HG02642 (cell line): Measurements from ENCODE around the gene CLIC1.
A peak's percentile ranks its signal among the peaks of the same experiment; 100 is the strongest.

ENCODE experiments used
- ATAC-seq: cut with Tn5 transposase; IDR thresholded peaks from one replicate; pipeline ENCODE4 v1.9.1; 2021; ENCODE audit warnings: mild to moderate bottlenecking; ENCODE audit not compliant: unreplicated experiment, poor library complexity

CLIC1 gene

DNA sequence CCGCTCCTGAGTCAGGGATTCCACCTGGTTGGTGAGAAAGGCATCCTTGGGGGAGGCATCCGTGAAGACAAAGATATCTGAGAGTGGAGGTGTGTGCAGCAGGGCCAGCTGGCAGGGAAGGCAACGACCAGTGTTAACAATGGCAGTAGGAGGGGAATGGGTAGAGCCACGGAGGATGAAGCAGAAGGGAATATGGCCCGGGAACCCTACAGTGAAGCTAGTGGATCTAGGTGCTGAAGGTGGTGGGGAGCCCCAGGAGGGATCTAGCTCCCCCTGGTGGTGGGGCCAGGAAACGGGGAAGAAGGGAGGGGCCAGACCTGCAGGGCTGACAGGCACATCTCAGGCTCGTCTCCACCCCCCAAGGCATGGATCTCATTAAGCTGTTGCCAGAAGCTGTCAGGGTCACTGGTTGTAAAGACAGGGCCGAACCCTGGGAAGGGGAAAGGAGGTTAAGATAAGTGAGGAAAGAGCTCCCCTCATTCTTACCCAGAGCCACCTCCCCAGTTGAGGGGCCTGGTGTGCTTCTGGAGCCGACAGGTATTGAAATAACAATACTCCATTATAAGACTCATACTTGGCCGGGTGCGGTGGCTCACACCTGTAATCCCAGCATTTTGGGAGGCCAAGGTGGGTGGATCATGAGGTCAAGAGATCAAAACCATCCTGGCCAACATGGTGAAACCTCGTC lies 33.5 kb upstream of the CLIC1 start:
- peak; percentile 54 for ATAC-seq

DNA sequence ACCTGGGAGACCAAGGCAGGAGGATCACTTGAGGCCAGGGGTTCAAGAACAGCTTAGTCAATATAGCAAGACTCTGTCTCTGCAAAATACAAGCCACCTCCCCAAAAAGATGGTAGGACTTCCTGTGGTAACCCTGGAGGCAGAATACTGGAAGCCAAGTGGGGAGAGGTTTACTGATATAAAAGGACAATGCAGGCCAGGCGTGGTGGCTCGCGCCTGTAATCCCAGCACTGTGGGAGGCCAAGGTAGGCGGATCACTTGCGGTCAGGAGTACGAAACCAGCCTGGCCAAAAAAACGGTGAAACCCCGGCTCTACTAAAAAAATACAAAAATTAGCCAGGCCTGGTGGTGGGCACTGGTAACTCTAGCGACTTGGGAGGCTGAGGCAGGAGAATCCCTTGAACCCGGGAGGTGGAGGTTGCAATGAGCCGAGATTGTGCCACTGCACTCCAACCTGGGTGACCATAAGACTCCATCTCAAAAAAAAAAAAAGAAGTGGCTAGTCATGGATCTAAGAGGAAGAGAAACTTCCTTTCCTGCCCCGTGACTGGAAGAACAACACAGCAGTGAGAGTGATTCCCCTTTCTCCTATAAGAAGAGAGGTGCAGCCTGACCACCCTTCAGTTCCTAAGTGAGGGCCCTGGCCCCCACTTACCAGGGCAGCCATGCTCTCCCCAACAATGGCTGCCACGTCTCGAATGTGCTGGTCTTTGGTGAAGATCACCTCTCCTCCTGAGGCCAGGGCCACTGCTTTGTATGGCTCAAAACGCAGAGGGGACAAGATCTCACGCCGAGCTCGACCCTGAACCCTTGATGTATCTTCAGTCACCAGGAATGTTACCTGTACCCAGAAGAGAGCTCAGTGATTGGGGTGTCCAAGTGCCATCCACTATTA lies 32.3 kb upstream of the CLIC1 start:
- ATAC-seq, result no peak

DNA sequence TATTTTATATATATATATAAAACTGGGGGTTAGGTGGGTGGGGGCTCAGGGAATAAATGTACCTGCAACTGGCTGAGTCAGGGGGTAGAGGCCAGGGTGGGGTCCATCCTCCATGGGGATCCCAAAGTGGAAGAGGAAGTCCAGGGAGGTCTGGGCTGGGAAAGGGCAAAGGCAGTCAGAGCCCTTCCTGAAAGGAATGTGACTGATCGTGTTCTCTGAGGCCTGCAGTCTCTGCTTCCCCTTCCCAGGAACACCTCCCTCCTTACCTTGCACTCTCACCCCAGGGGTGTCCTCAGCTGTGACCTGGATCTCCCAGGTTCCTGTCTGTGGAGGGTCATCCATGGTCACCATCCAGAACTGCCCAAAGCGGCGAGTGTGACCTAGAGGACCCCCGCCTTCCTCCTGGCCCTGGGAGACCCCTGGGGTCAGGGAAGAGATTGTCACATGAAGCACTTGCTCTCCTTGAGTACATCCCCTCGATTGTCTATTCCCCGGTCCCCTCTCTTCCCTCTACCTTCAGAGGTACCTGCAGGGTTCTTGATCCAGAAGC lies 30.8 kb upstream of the CLIC1 start:
- ATAC-seq, result no peak

DNA sequence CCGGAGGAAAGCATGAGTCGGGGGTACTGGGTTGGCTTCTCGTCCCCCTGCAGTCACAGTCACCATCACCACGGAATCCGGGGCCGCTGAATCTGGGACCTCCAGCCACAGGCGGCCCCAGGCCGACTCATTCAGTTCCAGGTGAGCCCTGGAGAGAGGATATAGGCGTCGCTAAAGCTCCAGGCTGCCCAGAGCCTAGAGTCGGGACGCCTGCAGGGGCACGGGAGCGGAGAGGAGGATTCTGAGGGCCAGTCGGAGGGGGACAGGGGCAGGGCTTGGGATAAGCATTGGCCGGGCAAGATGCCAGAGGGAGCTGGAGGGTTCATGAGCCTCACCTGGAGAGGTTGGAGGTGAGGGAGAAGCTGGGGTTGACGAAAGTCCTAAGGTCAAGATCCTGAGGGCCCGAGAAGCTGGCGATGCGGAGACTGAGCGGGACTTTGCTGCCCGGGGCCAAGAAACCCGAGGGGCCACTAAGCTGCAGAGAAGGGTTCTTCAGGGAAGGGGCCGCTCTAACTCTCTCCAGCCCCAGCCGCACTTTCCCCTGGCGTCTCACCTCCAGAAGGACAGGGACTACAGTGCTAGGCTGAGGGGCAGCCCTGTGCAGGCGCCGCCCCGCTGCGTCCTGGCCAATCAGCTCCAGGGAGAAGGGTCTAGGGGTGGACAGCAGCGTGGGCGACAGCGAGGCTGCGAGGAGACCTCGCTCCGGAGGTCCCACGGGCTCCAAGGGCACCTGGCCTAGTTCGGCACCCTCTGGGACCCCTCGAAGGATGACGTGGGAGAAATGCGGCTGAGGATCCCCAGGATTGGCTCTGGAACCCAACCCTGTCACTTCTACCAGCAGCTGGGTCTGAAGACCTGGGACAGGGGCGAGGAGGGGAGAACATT lies 29.8 kb upstream of the CLIC1 start:
- no peak for ATAC-seq

DNA sequence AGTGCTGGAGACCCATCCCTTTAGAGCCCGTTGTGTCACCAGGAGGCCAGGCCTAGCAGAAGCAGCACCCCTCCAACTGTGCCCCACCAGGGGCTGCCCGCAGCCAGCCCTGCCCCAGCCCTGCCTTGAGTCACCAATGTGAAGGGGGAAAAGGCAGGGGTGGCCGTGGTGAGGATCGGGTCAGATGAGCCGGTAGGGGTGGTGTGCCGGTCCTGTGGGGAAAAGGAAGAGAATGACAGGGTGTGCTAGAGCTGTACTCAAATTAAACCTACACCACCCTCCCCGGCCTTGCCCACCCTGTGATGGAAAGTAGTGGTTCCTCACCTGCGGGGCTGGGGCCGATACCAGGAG lies 29.2 kb upstream of the CLIC1 start:
- no peak for ATAC-seq

DNA sequence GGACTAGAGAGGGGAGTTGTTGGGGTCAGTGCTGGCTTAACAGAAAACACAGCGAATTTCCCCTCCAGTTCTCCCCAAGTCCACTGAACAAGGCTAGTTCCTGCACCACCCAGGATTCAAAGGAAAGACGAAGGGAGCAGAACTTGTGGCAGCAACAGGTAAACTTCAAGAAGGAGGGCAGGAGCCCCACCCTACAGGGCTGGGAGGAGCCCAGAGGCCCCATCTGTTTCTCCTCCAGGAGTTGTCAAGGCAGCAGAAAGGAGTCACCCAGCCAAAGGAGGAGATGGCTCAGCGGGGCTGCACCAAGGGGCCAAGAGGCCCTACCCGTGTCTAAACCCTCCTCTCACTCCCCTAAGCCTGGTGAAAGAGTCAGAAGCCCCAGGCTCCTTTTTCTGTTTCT lies 27.9 kb upstream of the CLIC1 start:
- ATAC-seq, result no peak

DNA sequence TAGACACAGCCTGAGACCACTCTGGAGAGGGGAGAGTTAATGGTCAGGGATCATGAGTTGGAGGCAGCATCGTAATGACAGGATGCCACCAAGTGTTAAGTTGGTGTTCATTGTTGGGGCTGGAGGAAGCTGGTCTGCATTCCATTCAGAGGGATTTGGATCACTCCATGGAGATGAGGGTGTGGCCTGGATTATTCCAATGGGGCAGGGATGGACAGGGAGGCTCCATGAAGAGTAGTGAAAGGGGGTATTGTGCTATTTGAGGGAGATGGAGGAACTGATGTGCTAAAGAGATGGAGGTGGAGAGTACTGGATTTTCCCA lies 27.2 kb upstream of the CLIC1 start:
- ATAC-seq, result no peak

DNA sequence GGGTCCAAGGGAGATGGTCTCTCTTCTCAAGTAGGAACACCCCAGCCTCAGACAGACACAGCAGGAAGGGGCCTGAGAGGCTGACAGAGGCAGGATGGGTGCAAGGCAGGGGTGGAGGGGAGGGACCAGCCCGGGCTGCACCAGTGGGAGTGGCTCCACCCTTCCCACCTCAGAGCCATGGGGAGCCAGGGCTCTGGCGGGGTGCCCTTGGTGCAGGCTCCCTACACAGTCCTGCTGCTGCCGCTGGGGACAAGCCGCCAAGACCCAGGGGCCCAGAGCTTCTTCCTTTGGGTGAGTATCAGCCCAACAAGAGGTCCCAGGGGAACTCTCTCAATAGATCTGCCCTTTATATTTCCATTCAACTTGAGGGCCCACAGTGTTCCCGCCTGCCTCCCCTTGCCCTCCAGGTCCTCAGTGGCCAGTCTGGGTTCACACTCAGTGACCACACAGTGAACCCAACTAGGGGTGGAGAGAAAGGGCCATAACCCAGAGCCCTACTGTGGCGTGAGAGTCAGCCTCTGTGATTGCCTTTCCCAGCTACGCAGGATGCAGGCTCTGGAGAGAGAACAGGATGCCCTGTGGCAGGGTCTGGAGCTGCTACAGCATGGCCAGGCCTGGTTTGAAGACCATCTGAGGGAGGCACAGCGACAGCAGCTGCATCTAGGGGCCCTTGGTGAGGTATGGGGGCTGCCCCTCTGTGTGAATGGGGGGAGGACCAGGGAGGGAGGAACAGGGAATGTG lies 26.7 kb upstream of the CLIC1 start:
- no peak for ATAC-seq

DNA sequence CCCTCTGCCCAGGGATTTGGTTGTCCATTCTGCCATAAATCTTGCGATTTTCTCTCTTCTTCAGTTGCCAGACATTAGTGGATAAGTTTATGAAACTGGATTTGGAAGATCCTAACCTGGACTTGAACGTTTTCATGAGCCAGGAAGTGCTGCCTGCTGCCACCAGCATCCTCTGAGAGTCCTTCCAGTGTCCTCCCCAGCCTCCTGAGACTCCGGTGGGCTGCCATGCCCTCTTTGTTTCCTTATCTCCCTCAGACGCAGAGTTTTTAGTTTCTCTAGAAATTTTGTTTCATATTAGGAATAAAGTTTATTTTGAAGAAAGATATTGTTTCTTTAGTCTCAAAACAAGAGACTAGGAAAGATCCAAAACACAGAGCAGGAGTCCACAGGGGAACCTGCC lies 26.0 kb upstream of the CLIC1 start, which contains the start of gene SAPCD1:
Gene SAPCD1, plus strand, starts transcription at position 301 of the 400 bp plus-strand sequence. CDS start 399 bp downstream, outside the sequence.
- no peak for ATAC-seq

DNA sequence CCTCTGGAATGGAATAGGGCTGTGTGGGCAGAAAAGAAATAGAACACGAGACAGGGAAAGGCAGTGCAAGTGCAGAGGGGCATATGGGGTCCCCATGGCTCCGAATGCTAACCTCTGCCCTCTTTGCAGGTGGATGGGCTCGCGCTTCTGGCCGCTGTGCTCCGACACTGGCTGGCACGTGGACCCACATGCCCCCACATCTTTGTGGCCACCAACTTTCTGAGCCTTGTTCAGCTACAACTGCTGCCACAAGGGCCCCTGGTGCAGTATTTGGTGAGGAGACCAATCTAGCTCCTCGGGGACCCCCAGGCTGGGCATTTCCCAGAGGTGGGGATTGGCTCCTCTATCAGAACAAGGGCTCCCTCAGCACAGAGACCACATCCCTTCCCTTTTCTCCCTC lies 25.0 kb upstream of the CLIC1 start:
- no peak for ATAC-seq

DNA sequence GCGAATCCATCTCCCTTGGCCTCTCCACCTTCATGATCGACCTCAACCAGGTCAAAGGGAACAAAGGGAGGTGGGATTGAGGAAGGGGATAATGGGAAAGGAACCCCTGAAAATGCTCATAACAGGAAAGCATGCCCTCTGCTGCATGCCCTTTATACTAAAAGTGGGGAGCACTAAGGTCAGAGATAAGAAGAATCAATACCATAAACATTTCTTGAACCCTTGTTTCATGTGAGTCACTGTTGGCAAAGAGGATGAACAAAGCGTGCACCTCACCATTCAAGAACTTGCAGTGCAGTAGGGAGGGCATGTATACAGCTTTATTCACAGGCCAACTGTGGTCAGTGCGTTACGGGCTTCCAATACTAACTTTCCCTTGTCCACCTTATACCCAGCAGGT lies 24.5 kb upstream of the CLIC1 start:
- ATAC-seq, result no peak

DNA sequence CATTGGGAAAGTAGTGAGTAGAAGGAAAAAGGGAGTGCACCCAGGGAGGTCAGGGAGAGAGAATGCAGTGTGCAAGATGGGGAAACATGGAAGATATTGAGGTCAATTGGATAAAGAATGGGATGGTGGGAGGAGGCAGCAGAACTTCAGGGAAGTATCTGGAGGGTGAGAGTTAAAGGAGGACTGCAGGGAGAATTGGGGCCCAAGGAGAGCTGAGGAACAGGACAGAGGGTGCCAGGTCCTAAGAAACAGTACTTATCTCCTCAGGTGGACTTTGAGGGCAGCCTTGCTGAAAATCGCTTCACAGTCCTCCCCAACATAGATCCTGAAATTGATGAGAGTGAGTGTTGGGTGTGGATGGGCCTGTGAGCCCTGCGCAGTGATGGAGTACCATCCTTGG lies 22.0 kb upstream of the CLIC1 start:
- ATAC-seq, result no peak

DNA sequence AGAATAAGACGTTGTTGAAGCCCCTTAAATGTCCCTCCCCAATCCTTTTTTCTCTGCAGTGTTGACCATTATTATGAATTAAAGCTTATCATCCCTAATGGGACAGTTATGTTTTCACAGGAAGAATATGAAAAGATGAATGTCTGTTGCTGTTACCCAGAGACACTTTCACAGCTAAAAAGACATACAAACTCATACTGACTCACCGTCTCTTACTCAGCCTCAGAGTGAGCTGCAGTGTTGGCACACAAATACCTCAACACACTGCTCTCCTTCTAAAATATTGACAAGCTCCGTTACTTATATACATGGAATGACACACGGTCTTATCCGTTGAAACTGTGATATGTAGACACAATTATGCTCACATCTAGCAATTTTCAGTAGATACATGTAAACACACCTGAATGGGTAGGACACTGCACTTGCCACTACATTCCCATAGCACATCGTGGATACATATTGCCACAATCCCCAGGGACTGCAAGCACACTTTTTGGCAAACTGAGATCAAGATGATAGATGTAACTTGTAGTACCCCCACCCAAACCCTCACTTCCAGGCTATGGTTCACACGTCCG lies 16.5 kb upstream of the CLIC1 start:
- ATAC-seq, result no peak

DNA sequence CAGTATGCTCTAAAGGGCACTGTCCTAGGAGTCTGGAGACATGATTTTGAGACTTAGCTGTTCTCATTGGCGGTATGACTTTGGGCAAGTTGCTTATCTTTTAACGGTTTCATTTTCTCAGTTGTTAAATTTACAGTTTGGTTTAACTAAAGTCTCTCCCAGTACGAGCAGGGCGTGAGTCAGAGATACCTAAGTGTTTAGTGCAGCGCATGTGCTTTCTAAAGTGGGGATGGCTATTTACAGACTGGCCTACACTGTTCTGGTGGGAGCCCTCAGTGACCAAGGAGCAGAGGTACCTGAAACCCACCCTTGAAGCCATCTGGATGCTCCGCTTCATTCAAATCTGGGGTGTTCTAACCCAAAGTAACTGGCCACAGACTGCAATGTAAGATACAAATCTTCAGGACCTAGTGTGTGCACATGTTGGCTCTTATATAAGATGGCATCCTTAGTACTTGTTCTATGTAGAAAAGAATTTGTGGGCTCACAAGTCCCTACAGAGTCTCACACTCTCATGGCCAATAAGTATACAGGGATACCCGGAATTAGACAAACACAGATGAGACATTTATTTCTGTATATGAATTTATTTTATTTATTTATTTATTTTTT lies 14.2 kb upstream of the CLIC1 start:
- no peak for ATAC-seq

DNA sequence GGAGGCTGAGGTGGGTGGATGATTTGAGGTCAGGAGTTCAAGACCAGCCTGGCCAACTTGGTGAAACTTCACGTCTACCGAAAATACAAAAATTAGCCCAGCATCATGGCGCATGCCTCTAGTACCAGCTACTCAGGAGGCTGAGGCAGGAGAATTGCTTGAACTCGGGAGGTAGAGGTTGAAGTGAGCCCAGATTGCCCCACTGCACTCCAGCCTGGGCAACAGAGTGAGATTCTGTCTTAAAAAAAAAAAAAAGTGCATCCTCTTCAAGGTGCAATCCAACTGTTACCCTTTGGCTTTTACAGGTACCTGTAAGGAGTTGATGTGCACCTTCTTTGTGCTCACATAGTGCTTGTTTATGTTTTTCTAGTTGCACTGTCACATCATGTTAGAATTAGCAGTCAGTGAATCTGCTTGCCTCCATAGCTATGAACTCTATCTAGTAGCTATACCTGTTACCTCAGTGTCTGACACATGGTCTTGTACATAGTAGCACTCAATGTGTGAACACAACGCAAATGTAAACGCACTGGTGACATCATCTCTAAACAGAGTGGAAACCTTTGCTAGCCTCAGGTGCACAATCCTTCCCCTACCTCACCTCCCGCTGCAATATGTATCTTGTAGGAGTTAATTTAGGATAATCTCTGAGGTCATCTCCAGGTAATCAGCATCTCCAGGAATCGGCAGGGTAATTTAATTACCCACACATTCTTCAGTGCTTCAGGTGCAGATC lies 13.1 kb upstream of the CLIC1 start:
- no peak for ATAC-seq

DNA sequence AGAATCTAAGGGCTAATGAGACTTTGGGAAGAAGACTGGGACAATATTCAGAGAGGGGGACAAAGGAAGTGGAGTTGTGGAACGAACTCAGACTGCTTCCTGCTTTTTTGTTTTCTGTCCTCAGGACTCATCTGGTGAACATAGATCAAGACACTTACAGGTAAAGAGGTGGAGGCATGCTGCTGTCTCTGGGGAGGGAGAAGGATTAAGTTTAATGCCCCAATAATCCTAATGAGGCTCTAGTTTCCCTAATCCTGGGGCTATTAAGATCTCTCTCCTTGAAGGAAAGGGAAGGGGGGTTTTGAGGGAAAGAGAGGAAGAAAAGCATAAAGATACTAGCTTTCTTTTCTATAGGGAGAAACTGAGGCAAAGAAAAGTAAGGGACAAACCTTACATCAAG lies 8.1 kb upstream of the CLIC1 start:
- no peak for ATAC-seq

DNA sequence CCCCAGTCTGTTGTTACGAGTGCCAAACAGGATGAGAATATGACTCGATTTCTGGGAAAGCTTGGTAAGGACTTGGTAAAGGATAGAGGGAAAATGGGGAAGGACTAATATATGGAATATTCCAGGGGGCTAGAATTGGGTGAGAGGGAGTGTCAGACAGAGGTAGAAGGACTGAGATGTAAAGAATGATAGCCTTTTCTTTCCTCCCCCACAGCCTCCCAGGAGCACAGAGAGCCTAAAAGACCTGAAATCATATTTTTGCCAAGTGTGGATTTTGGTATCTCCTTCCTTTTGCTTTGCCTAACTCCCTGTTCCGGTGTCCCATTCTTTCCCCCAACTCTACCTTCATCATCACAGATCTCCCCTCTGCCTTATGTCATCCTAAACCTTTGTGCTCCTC lies 6.6 kb upstream of the CLIC1 start:
- no peak for ATAC-seq

DNA sequence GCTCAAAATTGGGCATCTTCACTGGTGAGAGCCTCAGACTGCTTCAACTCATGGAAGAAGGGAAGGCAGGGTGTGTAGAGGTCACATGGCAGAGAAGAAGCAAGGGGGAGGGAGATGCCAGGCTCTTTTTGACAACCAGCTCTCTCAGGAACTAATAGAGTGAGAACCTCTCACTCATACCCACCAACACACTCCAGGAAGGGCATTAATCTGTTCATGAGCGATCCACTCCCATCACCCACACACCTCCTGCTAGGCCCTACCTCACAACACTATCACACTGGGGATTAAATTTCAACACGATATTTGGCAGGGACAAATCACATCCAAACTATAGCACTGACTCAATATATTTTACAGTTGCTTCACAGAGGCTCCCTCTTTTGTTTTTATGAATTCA lies 5.5 kb upstream of the CLIC1 start:
- ATAC-seq, result no peak
